KMS-11 (cell line): ENCODE data around the gene SSBP3.

Experiments
- H2AFZ ChIP-seq: fragments of 200-600 bp; sonication (generic); 2 replicates; pipeline ENCODE4 v1.6.1; 2016; ENCODE audit warnings: antibody characterized with exemption, mixed run types, low read depth
- H3K27ac ChIP-seq: fragments of 200-600 bp; sonication (generic); 2 replicates; pipeline ENCODE4 v1.6.1; 2016; ENCODE audit warnings: mild to moderate bottlenecking, mixed run types
- H3K27me3 ChIP-seq: fragments of 200-600 bp; sonication (generic); 2 replicates; pipeline ENCODE4 v1.6.1; 2017; ENCODE audit warnings: mild to moderate bottlenecking, low read depth, mixed run types, moderate library complexity; ENCODE audit not compliant: insufficient read depth
- H3K36me3 ChIP-seq: fragments of 200-600 bp; sonication (generic); 2 replicates; pipeline ENCODE4 v1.6.1; 2017; ENCODE audit warnings: mild to moderate bottlenecking, mixed run types; ENCODE audit not compliant: insufficient read depth
- H3K4me1 ChIP-seq: fragments of 200-600 bp; sonication (generic); 2 replicates; pipeline ENCODE4 v1.6.1; 2016; ENCODE audit warnings: mild to moderate bottlenecking, low read depth, mixed run types; ENCODE audit not compliant: poor library complexity, severe bottlenecking
- H3K4me2 ChIP-seq: fragments of 200-600 bp; sonication (generic); 2 replicates; pipeline ENCODE4 v1.7.0; 2016; ENCODE audit warnings: mild to moderate bottlenecking, mixed run types
- H3K4me3 ChIP-seq: fragments of 200-600 bp; sonication (generic); IDR thresholded peaks from 2 replicates; pipeline ENCODE4 v1.6.1; 2017; ENCODE audit warnings: low read depth, low read length, mixed read lengths; ENCODE audit not compliant: insufficient read depth
- H3K79me2 ChIP-seq: fragments of 200-600 bp; sonication (generic); 2 replicates; pipeline ENCODE4 v1.6.1; 2016; ENCODE audit warnings: low read depth, mixed run types; ENCODE audit not compliant: insufficient read depth
- H3K9ac ChIP-seq: fragments of 200-600 bp; sonication (generic); 2 replicates; pipeline ENCODE4 v1.6.1; 2016; ENCODE audit warnings: mild to moderate bottlenecking, mixed run types
- H4K20me1 ChIP-seq: fragments of 200-600 bp; sonication (generic); 2 replicates; pipeline ENCODE4 v1.6.1; 2016; ENCODE audit warnings: mild to moderate bottlenecking, mixed run types; ENCODE audit not compliant: insufficient read depth
- CTCF ChIP-seq: fragments of 200-600 bp; sonication (generic); conservative IDR thresholded peaks from 2 replicates; pipeline ENCODE4 v1.6.1; 2017; ENCODE audit warnings: low read depth, mild to moderate bottlenecking, antibody characterized with exemption, low read length, moderate library complexity, mixed read lengths

Gene SSBP3

GRCh38 chr1:54352755-54353154, 53.4 kb downstream of the SSBP3 start:
- H3K4me3 ChIP-seq = no peak overlapping the region
- no peaks in the 10 kb centered on the region for H3K4me1 ChIP-seq
- H3K27ac ChIP-seq = no peak overlapping the region
- H4K20me1 ChIP-seq = no peaks in the 10 kb centered on the region
- no peak overlapping the region for H3K9ac ChIP-seq
- H3K4me2 ChIP-seq = no peak overlapping the region
- H2AFZ ChIP-seq = no peak overlapping the region
- TF ChIP-seq CTCF = no peak
- no peaks in the 10 kb centered on the region for H3K79me2 ChIP-seq
- no peaks in the 10 kb centered on the region for H3K27me3 ChIP-seq
- no peaks in the 10 kb centered on the region for H3K36me3 ChIP-seq

- no peaks in the 10 kb centered on the region for H4K20me1 ChIP-seq
- H3K27ac ChIP-seq = no peak overlapping the region
- no peak overlapping the region for H3K4me3 ChIP-seq
- no peaks in the 10 kb centered on the region for H3K36me3 ChIP-seq
- no peaks in the 10 kb centered on the region for H3K4me1 ChIP-seq
- no peaks in the 10 kb centered on the region for H3K27me3 ChIP-seq
- no peaks in the 10 kb centered on the region for H3K79me2 ChIP-seq
- TF ChIP-seq CTCF = no peak
- H3K4me2 ChIP-seq = no peak overlapping the region
- no peak overlapping the region for H2AFZ ChIP-seq
- no peak overlapping the region for H3K9ac ChIP-seq
Measured at GRCh38 chr1:54350360-54350759, 55.8 kb downstream of the SSBP3 start.

GRCh38 chr1:54348700-54349021, 57.5 kb downstream of the SSBP3 start:
- no peaks in the 10 kb centered on the region for H3K27me3 ChIP-seq

GRCh38 chr1:54347955-54348699, 58.1 kb downstream of the SSBP3 start:
- Histone ChIP-seq H3K4me1 (no peaks in the 10 kb centered on the region), H3K36me3 (no peaks in the 10 kb centered on the region), H3K79me2 (no peaks in the 10 kb centered on the region), H3K4me2 (no peak overlapping the region), H3K27me3 (no peaks in the 10 kb centered on the region), H3K9ac (no peak overlapping the region), H3K27ac (no peak overlapping the region), H3K4me3 (no peak overlapping the region), H4K20me1 (no peaks in the 10 kb centered on the region), H2AFZ (no peak overlapping the region)
- no peak for TF ChIP-seq CTCF

More at GRCh38 chr1:54348700-54349021, 57.5 kb downstream of the SSBP3 start:
- no peaks in the 10 kb centered on the region for H3K4me1 ChIP-seq
- H3K4me3 ChIP-seq = no peak overlapping the region
- no peak overlapping the region for H3K4me2 ChIP-seq
- TF ChIP-seq CTCF = no peak
- no peak overlapping the region for H3K27ac ChIP-seq
- H3K9ac ChIP-seq = no peak overlapping the region
- no peaks in the 10 kb centered on the region for H3K79me2 ChIP-seq
- no peak overlapping the region for H2AFZ ChIP-seq
- no peaks in the 10 kb centered on the region for H3K36me3 ChIP-seq
- H4K20me1 ChIP-seq = no peaks in the 10 kb centered on the region
